GM18507 (cell line): Measurements from ENCODE around the gene KRTAP10-7.

Experiments used
- DNase-seq: peaks from one replicate; pipeline ENCODE4 v3.0.0; 2011; ENCODE audit warnings: low read depth; ENCODE audit not compliant: insufficient read length; ENCODE audit errors: extremely low spot score
- FAIRE-seq: peaks from 2 replicates; lab custom pipeline; 2011; peaks lifted over from hg19 to GRCh38; lab: Jason Lieb, UNC

The KRTAP10-7 gene

GRCh38 chr21:44647222-44647552 is 46.8 kb downstream of the KRTAP10-7 start:
- FAIRE-seq: no peak

GRCh38 chr21:44648557-44649311 is 48.3 kb downstream of the KRTAP10-7 start:
- no peak for DNase-seq
- no peak for FAIRE-seq

More at GRCh38 chr21:44647222-44647552, 46.8 kb downstream of the KRTAP10-7 start:
- no peak for DNase-seq

GRCh38 chr21:44649521-44650100 is 49.2 kb downstream of the KRTAP10-7 start:
- no peak for DNase-seq
- no peak for FAIRE-seq

GRCh38 chr21:44650265-44650972 is 50.0 kb downstream of the KRTAP10-7 start:
- FAIRE-seq (no peak), DNase-seq (no peak)

GRCh38 chr21:44650973-44651675 is 50.7 kb downstream of the KRTAP10-7 start:
- DNase-seq: no peak
- FAIRE-seq: no peak
